Endothelial cell of umbilical vein (primary cell): ENCODE measurements around the gene TNS1. TPM values are rescaled to one million over a fixed set of nuclear protein-coding genes. Genes with fewer than 3 reads are reported as not detected.

Experiments
- BruUV-seq: library from RNA; stranded (reverse); fragments of 400-500 nt; replicated peaks from 2 replicates; lab custom pipeline; 2021; lab: Mats Ljungman, UMichigan
- CTCF ChIA-PET: fragments of 300-600, 350-600 bp; sonication (Branson Sonifier 250); formaldehyde crosslinking; loops from one replicate; lab custom pipeline; 2021; ENCODE audit warnings: antibody characterized with exemption, inconsistent platforms; lab: Charles Lee
- POLR2A ChIA-PET: fragments of 300-600, 350-600 bp; sonication (Branson Sonifier 250); formaldehyde crosslinking; loops from one replicate; lab custom pipeline; 2021; ENCODE audit warnings: antibody characterized with exemption, inconsistent platforms; lab: Charles Lee
- DNase-seq: peaks from one replicate; pipeline ENCODE4 v3.0.0-alpha.2; 2011; ENCODE audit warnings: low read depth, low spot score
- FAIRE-seq: peaks from 2 replicates; lab custom pipeline; 2011; peaks lifted over from hg19 to GRCh38; lab: Jason Lieb, UNC
- H2AFZ ChIP-seq: 2 replicates; pipeline ENCODE4 v1.6.0; 2012; ENCODE audit warnings: low read depth, low read length, control low read depth, inconsistent platforms
- H3K27ac ChIP-seq: 2 replicates; pipeline ENCODE4 v1.5.1; 2011; ENCODE audit warnings: low read depth, mild to moderate bottlenecking, control low read depth, low read length, moderate library complexity; ENCODE audit not compliant: insufficient read depth
- H3K27me3 ChIP-seq, 2 experiments: 2 replicates each; pipeline versions ENCODE4 v1.6.0 to v1.6.1; 2011; ENCODE audit warnings: low read length in 2 of 2, mixed read lengths in 1 of 2; ENCODE audit not compliant: control insufficient read depth in 2 of 2, insufficient read depth in 2 of 2
- H3K36me3 ChIP-seq, 2 experiments: 2 replicates in 1 of 2; 3 replicates in 1 of 2; pipeline ENCODE4 v1.5.1; 2011; ENCODE audit warnings: low read length in 2 of 2, mild to moderate bottlenecking in 1 of 2, moderate library complexity in 1 of 2; ENCODE audit not compliant: control insufficient read depth in 2 of 2, insufficient read depth in 2 of 2; ENCODE audit errors: extremely low read depth in 1 of 2
- H3K4me1 ChIP-seq: 3 replicates; pipeline ENCODE4 v1.5.1; 2011; ENCODE audit warnings: mild to moderate bottlenecking, low read length; ENCODE audit not compliant: control insufficient read depth, insufficient read depth; ENCODE audit errors: extremely low read depth
- H3K4me2 ChIP-seq: 2 replicates; pipeline ENCODE4 v1.6.1; 2011; ENCODE audit warnings: low read length, control low read depth, mixed read lengths; ENCODE audit not compliant: insufficient read depth
- H3K4me3 ChIP-seq, 3 experiments: fragments of 200-600 bp in 1 of 3; sonication (generic), shearing (Covaris generic) in 1 of 3; replicated peaks in 1 of 3; 2 replicates each; pipeline ENCODE4 v1.5.1; 2011 to 2016; ENCODE audit warnings: control low read depth in 3 of 3, low read length in 3 of 3, mild to moderate bottlenecking in 2 of 3, inconsistent platforms in 1 of 3, low read depth in 1 of 3, moderate library complexity in 1 of 3; ENCODE audit not compliant: insufficient read depth in 1 of 3
- H3K79me2 ChIP-seq: 2 replicates; pipeline ENCODE4 v1.6.0; 2012; ENCODE audit warnings: low read length, inconsistent platforms; ENCODE audit not compliant: control insufficient read depth, insufficient read depth
- H3K9ac ChIP-seq: replicated peaks from 2 replicates; pipeline ENCODE3; 2011; ENCODE audit warnings: low read length, control low read depth; ENCODE audit not compliant: insufficient read depth; ENCODE audit errors: extremely low read depth
- H3K9me1 ChIP-seq: replicated peaks from 3 replicates; pipeline ENCODE4 v1.6.0; 2011; ENCODE audit warnings: mild to moderate bottlenecking, low read length; ENCODE audit not compliant: control insufficient read depth, insufficient read depth; ENCODE audit errors: extremely low read depth
- H3K9me3 ChIP-seq: replicated peaks from 2 replicates; pipeline ENCODE4 v1.5.1; 2012; ENCODE audit warnings: low read length, inconsistent platforms; ENCODE audit not compliant: control insufficient read depth, insufficient read depth
- H4K20me1 ChIP-seq: replicated peaks from 2 replicates; pipeline ENCODE3; 2011; ENCODE audit warnings: mild to moderate bottlenecking, low read length; ENCODE audit not compliant: control insufficient read depth, insufficient read depth; ENCODE audit errors: extremely low read depth
- EZH2 ChIP-seq: IDR thresholded peaks from 2 replicates; pipeline ENCODE4 v1.6.1; 2012; ENCODE audit warnings: borderline replicate concordance, low read depth, mild to moderate bottlenecking, moderate library complexity, low read length, inconsistent platforms; ENCODE audit not compliant: severe bottlenecking
- FOS ChIP-seq: IDR thresholded peaks from 2 replicates; pipeline ENCODE4 v1.6.1; 2011; ENCODE audit warnings: mild to moderate bottlenecking, low read length, moderate library complexity, borderline replicate concordance; ENCODE audit not compliant: insufficient read depth
- GATA2 ChIP-seq: IDR thresholded peaks from 2 replicates; pipeline ENCODE4 v1.7.0; 2011; ENCODE audit warnings: low read depth, mild to moderate bottlenecking, moderate library complexity, mixed read lengths, low read length; ENCODE audit not compliant: insufficient read length, insufficient read depth
- JUN ChIP-seq: IDR thresholded peaks from 2 replicates; pipeline ENCODE4 v1.6.1; 2011; ENCODE audit warnings: borderline replicate concordance, low read depth; ENCODE audit not compliant: insufficient read length, insufficient read depth
- MYC ChIP-seq: IDR thresholded peaks from one replicate; pipeline ENCODE4 v1.6.1; 2011; ENCODE audit warnings: mild to moderate bottlenecking, low read depth, low read length
- POLR2A ChIP-seq: IDR thresholded peaks from 2 replicates; pipeline ENCODE4 v1.6.1; 2012; ENCODE audit warnings: low read depth, mild to moderate bottlenecking, control low read depth, low read length
- POLR2AphosphoS5 ChIP-seq: IDR thresholded peaks from 2 replicates; pipeline ENCODE4 v1.6.1; 2012; ENCODE audit warnings: low read depth, mild to moderate bottlenecking, control low read depth, low read length, moderate library complexity; ENCODE audit not compliant: insufficient read depth
- dilution Hi-C: fragments of 300-500 bp; cut with MboI; formaldehyde crosslinking; loops from one replicate; pipeline ENCODE4 v1.15.0; 2019; ENCODE audit warnings: low sequenced_read_pairs; ENCODE audit not compliant: extremely low pct_ligation_motif_present
- intact Hi-C: fragments of 100-400 bp; cut with micrococcal nuclease; formaldehyde crosslinking; loops from one replicate; pipeline ENCODE4 v1.10.0; 2022
- polyA plus RNA-seq, 4 experiments: library from polyadenylated mRNA; depleted of rRNA in 3 of 4; stranded (reverse) in 3 of 4; unstranded in 1 of 4; fragments of >200 nt; gene quantifications; 2 replicates each; pipeline versions ENCODE4 v1.2.1 to v1.2.3, GENCODE V29; 2011 to 2012; ENCODE audit warnings: missing spikeins in 1 of 4
- total RNA-seq: library from RNA; stranded (reverse); gene quantifications from 2 replicates; pipeline ENCODE4 v1.2.3, GENCODE V29; 2021
- TF ChIP-seq, protein P1 (sequence below), 2 donors: IDR thresholded peaks; 1 replicate in 1 of 2; 2 replicates in 1 of 2; pipeline ENCODE4 v1.5.1; 2011; ENCODE audit warnings: low read length in 2 of 2, mild to moderate bottlenecking in 2 of 2, moderate library complexity in 2 of 2, control low read depth in 1 of 2, inconsistent platforms in 1 of 2, low read depth in 1 of 2; ENCODE audit not compliant: insufficient read depth in 1 of 2; ENCODE audit errors: extremely low read depth in 1 of 2
- TF ChIP-seq, protein P2 (sequence below): IDR thresholded peaks from 2 replicates; pipeline ENCODE4 v1.6.1; 2011; ENCODE audit not compliant: insufficient read depth, insufficient read length

Gene TNS1
- total and polyA plus RNA-seq, 2 donors (not counting 3 experiments of a cell fraction or from before 2014, with no cell fraction given) = 11.0 to 52.1 TPM

GRCh38 chr2:217893440-217893839, 109.4 kb downstream of the TNS1 start:
- no peak overlapping the region for H2AFZ ChIP-seq
- POLR2A ChIA-PET = no interaction called here
- no peak overlapping the region for H3K4me3 ChIP-seq
- no peak overlapping the region for H3K9ac ChIP-seq
- peaks cover 6% of the 10 kb centered on the region for H3K4me1 ChIP-seq
- H3K79me2 ChIP-seq = no peaks in the 10 kb centered on the region
- H3K4me2 ChIP-seq = no peak overlapping the region
- no peaks in the 10 kb centered on the region for H4K20me1 ChIP-seq
- FAIRE-seq (no peak), DNase-seq (no peak)
- dilution Hi-C loops (no loop called here), intact Hi-C loops (no loop called here)
- H3K36me3 ChIP-seq = peaks cover 0 to 9% of the 10 kb centered on the region in 2 experiments
- TF ChIP-seq EZH2 (no peak), POLR2A (no peak), MYC (no peak), POLR2AphosphoS5 (no peak), GATA2 (no peak), JUN (no peak), FOS (no peak)
- TF ChIP-seq, protein P1, sequence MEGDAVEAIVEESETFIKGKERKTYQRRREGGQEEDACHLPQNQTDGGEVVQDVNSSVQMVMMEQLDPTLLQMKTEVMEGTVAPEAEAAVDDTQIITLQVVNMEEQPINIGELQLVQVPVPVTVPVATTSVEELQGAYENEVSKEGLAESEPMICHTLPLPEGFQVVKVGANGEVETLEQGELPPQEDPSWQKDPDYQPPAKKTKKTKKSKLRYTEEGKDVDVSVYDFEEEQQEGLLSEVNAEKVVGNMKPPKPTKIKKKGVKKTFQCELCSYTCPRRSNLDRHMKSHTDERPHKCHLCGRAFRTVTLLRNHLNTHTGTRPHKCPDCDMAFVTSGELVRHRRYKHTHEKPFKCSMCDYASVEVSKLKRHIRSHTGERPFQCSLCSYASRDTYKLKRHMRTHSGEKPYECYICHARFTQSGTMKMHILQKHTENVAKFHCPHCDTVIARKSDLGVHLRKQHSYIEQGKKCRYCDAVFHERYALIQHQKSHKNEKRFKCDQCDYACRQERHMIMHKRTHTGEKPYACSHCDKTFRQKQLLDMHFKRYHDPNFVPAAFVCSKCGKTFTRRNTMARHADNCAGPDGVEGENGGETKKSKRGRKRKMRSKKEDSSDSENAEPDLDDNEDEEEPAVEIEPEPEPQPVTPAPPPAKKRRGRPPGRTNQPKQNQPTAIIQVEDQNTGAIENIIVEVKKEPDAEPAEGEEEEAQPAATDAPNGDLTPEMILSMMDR (IDR thresholded peaks at IDR 0.05; ENCODE audit: extremely low read depth in 1 of 2, insufficient read depth in 1 of 2, low read depth in 1 of 2, low read length in 2 of 2) = no peak
- TF ChIP-seq, protein P2, sequence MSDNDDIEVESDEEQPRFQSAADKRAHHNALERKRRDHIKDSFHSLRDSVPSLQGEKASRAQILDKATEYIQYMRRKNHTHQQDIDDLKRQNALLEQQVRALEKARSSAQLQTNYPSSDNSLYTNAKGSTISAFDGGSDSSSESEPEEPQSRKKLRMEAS = no peak
- BruUV-seq = no TSS peak
- H3K27me3 ChIP-seq = no peaks in the 10 kb centered on the region
- no peaks in the 10 kb centered on the region for H3K9me1 ChIP-seq
- CTCF ChIA-PET = interaction anchor here (1.0 to 15.4 kb wide), 2 partner anchors 96 to 104 kb away, joined by 3 to 269 read pairs; no protein-coding TSS in a partner anchor
- no peak overlapping the region for H3K27ac ChIP-seq
- no peaks in the 10 kb centered on the region for H3K9me3 ChIP-seq
